H9 (cell line): ENCODE results near the gene CNOT10. TPM values are rescaled to one million over a fixed set of nuclear protein-coding genes. Genes with fewer than 3 reads are reported as not detected.
A peak's percentile ranks its signal among the peaks of the same experiment; 100 is the strongest.

Experiments used
- DNase-seq: peaks from one replicate; pipeline ENCODE4 v3.0.0-alpha.2; 2017
- H2AFZ ChIP-seq: one replicate; pipeline ENCODE4 v1.6.1; 2013; ENCODE audit warnings: mild to moderate bottlenecking, low read length, control low read depth, moderate library complexity
- H2AK5ac ChIP-seq: 2 replicates; pipeline ENCODE4 v1.6.1; 2013; ENCODE audit warnings: low read length, control low read depth, mixed read lengths; ENCODE audit not compliant: insufficient read length
- H2BK120ac ChIP-seq: one replicate; pipeline ENCODE4 v1.6.1; 2013; ENCODE audit warnings: low read depth, mild to moderate bottlenecking, low read length, control low read depth, inconsistent platforms; ENCODE audit not compliant: poor library complexity, severe bottlenecking
- H2BK12ac ChIP-seq: 2 replicates; pipeline ENCODE4 v1.6.1; 2013; ENCODE audit warnings: low read length, control low read depth, mixed read lengths, low read depth; ENCODE audit not compliant: insufficient read length
- H2BK15ac ChIP-seq: 2 replicates; pipeline ENCODE4 v1.6.1; 2013; ENCODE audit warnings: low read depth, low read length, control low read depth
- H2BK20ac ChIP-seq: one replicate; pipeline ENCODE4 v1.6.1; 2013; ENCODE audit warnings: low read depth, mild to moderate bottlenecking, low read length, control low read depth, inconsistent platforms; ENCODE audit not compliant: poor library complexity, severe bottlenecking
- H2BK5ac ChIP-seq: 2 replicates; pipeline ENCODE4 v1.6.1; 2013; ENCODE audit warnings: low read length, control low read depth, mixed read lengths; ENCODE audit not compliant: insufficient read length
- H3K14ac ChIP-seq: 2 replicates; pipeline ENCODE4 v1.6.1; 2013; ENCODE audit warnings: low read length, control low read depth; ENCODE audit not compliant: insufficient read depth
- H3K18ac ChIP-seq: 2 replicates; pipeline ENCODE4 v1.6.1; 2013; ENCODE audit warnings: low read depth, mild to moderate bottlenecking, mixed read lengths, low read length, control low read depth; ENCODE audit not compliant: insufficient read length
- H3K23ac ChIP-seq: 2 replicates; pipeline ENCODE4 v1.6.1; 2013; ENCODE audit warnings: low read length, control low read depth, mixed read lengths, low read depth; ENCODE audit not compliant: insufficient read length
- H3K23me2 ChIP-seq: 2 replicates; pipeline ENCODE4 v1.6.1; 2013; ENCODE audit warnings: low read depth, mild to moderate bottlenecking, mixed read lengths, low read length, control low read depth; ENCODE audit not compliant: insufficient read length, poor library complexity, severe bottlenecking
- H3K27ac ChIP-seq: 2 replicates; pipeline ENCODE4 v1.5.1; 2013; ENCODE audit warnings: low read length, control low read depth, mixed read lengths, low read depth; ENCODE audit not compliant: insufficient read length
- H3K27me3 ChIP-seq: 2 replicates; pipeline ENCODE4 v1.6.1; 2013; ENCODE audit warnings: low read length, control low read depth, inconsistent platforms; ENCODE audit not compliant: insufficient read depth
- H3K4ac ChIP-seq: 2 replicates; pipeline ENCODE4 v1.6.1; 2013; ENCODE audit warnings: low read depth, mild to moderate bottlenecking, control low read depth, inconsistent platforms, low read length, moderate library complexity
- H3K4me1 ChIP-seq: 2 replicates; pipeline ENCODE4 v1.6.1; 2013; ENCODE audit warnings: low read length, control low read depth, inconsistent platforms; ENCODE audit not compliant: insufficient read depth
- H3K4me2 ChIP-seq: 2 replicates; pipeline ENCODE4 v1.6.1; 2013; ENCODE audit warnings: low read length, control low read depth, mixed read lengths; ENCODE audit not compliant: insufficient read length, insufficient read depth
- H3K56ac ChIP-seq: 2 replicates; pipeline ENCODE4 v1.6.1; 2013; ENCODE audit warnings: low read depth, mild to moderate bottlenecking, mixed read lengths, low read length, control low read depth; ENCODE audit not compliant: insufficient read length
- H3K79me1 ChIP-seq: 2 replicates; pipeline ENCODE4 v1.6.1; 2013; ENCODE audit warnings: low read depth, mild to moderate bottlenecking, moderate library complexity, low read length, control low read depth, inconsistent platforms; ENCODE audit not compliant: insufficient read depth, poor library complexity, severe bottlenecking
- H3K79me2 ChIP-seq: 2 replicates; pipeline ENCODE4 v1.6.1; 2013; ENCODE audit warnings: low read length, control low read depth, inconsistent platforms; ENCODE audit not compliant: insufficient read depth
- H3K9ac ChIP-seq: 2 replicates; pipeline ENCODE4 v1.6.1; 2013; ENCODE audit warnings: low read length, control low read depth, mixed read lengths; ENCODE audit not compliant: insufficient read length; ENCODE audit errors: extremely low read depth
- H3K9me3 ChIP-seq: one replicate; pipeline ENCODE4 v1.6.1; 2013; ENCODE audit warnings: low read depth, low read length, inconsistent platforms; ENCODE audit not compliant: control insufficient read depth
- H3T11ph ChIP-seq: one replicate; pipeline ENCODE4 v1.6.1; 2013; ENCODE audit warnings: mild to moderate bottlenecking, low read length, control low read depth, inconsistent platforms
- H4K20me1 ChIP-seq: one replicate; pipeline ENCODE4 v1.6.1; 2013; ENCODE audit not compliant: control insufficient read depth, insufficient read length, insufficient read depth
- H4K5ac ChIP-seq: 2 replicates; pipeline ENCODE4 v1.6.1; 2013; ENCODE audit warnings: low read depth, mild to moderate bottlenecking, mixed read lengths, low read length, control low read depth; ENCODE audit not compliant: insufficient read length
- H4K8ac ChIP-seq: replicated peaks from 2 replicates; pipeline ENCODE4 v1.6.1; 2013; ENCODE audit warnings: low read length, control low read depth, mixed read lengths, low read depth; ENCODE audit not compliant: insufficient read length
- H4K91ac ChIP-seq: 2 replicates; pipeline ENCODE4 v1.6.1; 2013; ENCODE audit warnings: low read depth, mild to moderate bottlenecking, moderate library complexity, mixed read lengths, low read length, control low read depth; ENCODE audit not compliant: insufficient read length
- H3K27ac Mint-ChIP-seq, 3 experiments: 2 replicates in 2 of 3; 3 replicates in 1 of 3; pipeline ENCODE4 v1.8.0; 2020 to 2021; ENCODE audit warnings: mixed read lengths in 3 of 3, mild to moderate bottlenecking in 1 of 3, moderate library complexity in 1 of 3
- H3K27me3 Mint-ChIP-seq: 2 replicates; pipeline ENCODE4 v1.8.0; 2021; ENCODE audit warnings: low read depth, mild to moderate bottlenecking, moderate library complexity, mixed read lengths
- H3K36me3 Mint-ChIP-seq, 3 experiments: 2 replicates in 2 of 3; 3 replicates in 1 of 3; pipeline ENCODE4 v1.8.0; 2020 to 2021; ENCODE audit warnings: low read depth in 3 of 3, mixed read lengths in 3 of 3; ENCODE audit not compliant: insufficient read depth in 1 of 3
- H3K4me1 Mint-ChIP-seq, 2 experiments: 2 replicates each; pipeline ENCODE4 v1.8.0; 2020; ENCODE audit warnings: mixed read lengths in 2 of 2
- H3K4me3 Mint-ChIP-seq, 2 experiments: 2 replicates in 1 of 2; 3 replicates in 1 of 2; pipeline ENCODE4 v1.8.0; 2020 to 2021; ENCODE audit warnings: mild to moderate bottlenecking in 2 of 2, mixed read lengths in 2 of 2, moderate library complexity in 1 of 2
- H3K9me3 Mint-ChIP-seq, 2 experiments: 2 replicates in 1 of 2; 3 replicates in 1 of 2; pipeline ENCODE4 v1.8.0; 2020; ENCODE audit warnings: mild to moderate bottlenecking in 2 of 2, mixed read lengths in 2 of 2, moderate library complexity in 1 of 2
- CTCF ChIP-seq: fragments of 200-600 bp; sonication (generic); conservative IDR thresholded peaks from 3 replicates; pipeline ENCODE4 v1.8.0; 2021; ENCODE audit warnings: antibody characterized with exemption, mild to moderate bottlenecking
- WGBS: extraction: QIAGEN DNeasy Blood & Tissue Kit; methylation state at CpG from one replicate; pipeline ENCODE4 v1.1.7; 2013; ENCODE audit warnings: missing lambda C conversion rate, low lambda C conversion rate, mixed read lengths; ENCODE audit not compliant: insufficient read length; ENCODE audit errors: extremely low coverage; 5-methylcytosine and 5-hydroxymethylcytosine counted together
- total RNA-seq: library from RNA; stranded (reverse); gene quantifications from 2 replicates; pipeline ENCODE4 v1.2.1, GENCODE V29; 2021

Gene CNOT10
- total RNA-seq, 1 experiment from 2014 or later: 55.4 TPM

GRCh38 chr3:32759342-32759741 is 74.4 kb downstream of the CNOT10 start:
- H2BK12ac ChIP-seq: no peak overlapping the region
- no peak overlapping the region for H2AFZ ChIP-seq
- no peak overlapping the region for H3K23ac ChIP-seq
- WGBS: no CpG with 5 or more reads among the region's 4 CpGs
- H3K79me1 ChIP-seq: no peaks in the 10 kb centered on the region
- H4K5ac ChIP-seq: no peak overlapping the region
- H2BK15ac ChIP-seq: no peak overlapping the region
- H2BK5ac ChIP-seq: no peak overlapping the region
- no peaks in the 10 kb centered on the region for H3K23me2 ChIP-seq
- H3K9me3 ChIP-seq: no peaks in the 10 kb centered on the region
- H3K4ac ChIP-seq: no peak overlapping the region
- no peak overlapping the region for H3K18ac ChIP-seq
- no peak overlapping the region for H3K4me2 ChIP-seq
- H3K36me3 Mint-ChIP-seq: peaks cover 18 to 40% (median 35%) of the 10 kb centered on the region in 3 experiments; a peak in 6 of 7 replicates
- H3T11ph ChIP-seq: no peak overlapping the region
- no peak overlapping the region for H3K4me3 Mint-ChIP-seq
- peaks cover 6 to 7% of the 10 kb centered on the region in 2 experiments for H3K4me1 Mint-ChIP-seq
- no peak for DNase-seq
- no peak overlapping the region for H2AK5ac ChIP-seq
- H4K91ac ChIP-seq: no peak overlapping the region
- H3K27me3 ChIP-seq: no peaks in the 10 kb centered on the region
- no peak overlapping the region for H4K8ac ChIP-seq
- no peaks in the 10 kb centered on the region for H3K79me2 ChIP-seq
- H3K27ac ChIP-seq: no peak overlapping the region
- TF ChIP-seq CTCF: no peak
- no peak overlapping the region for H2BK20ac ChIP-seq
- H3K14ac ChIP-seq: no peak overlapping the region
- no peaks in the 10 kb centered on the region for H3K4me1 ChIP-seq
- no peak overlapping the region for H2BK120ac ChIP-seq
- no peak overlapping the region for H3K56ac ChIP-seq
- no peak overlapping the region for H3K9ac ChIP-seq
- H3K9me3 Mint-ChIP-seq: no peaks in the 10 kb centered on the region
- no peaks in the 10 kb centered on the region for H3K27me3 Mint-ChIP-seq
- peak overlapping the region in 2 of 3 experiments; percentile 44 to 71; a peak in 4 of 7 replicates for H3K27ac Mint-ChIP-seq
- no peaks in the 10 kb centered on the region for H4K20me1 ChIP-seq
